ENCODE results near the gene C9. TPM values are rescaled to one million over a fixed set of nuclear protein-coding genes. Genes with fewer than 3 reads are reported as not detected.

The C9 gene
- total RNA-seq, 6 experiments from 2014 or later = 0.07 to 0.17 TPM; not detected in 4

Other genes with a start within 250 kb of the C9 start
- 1 to 10 TPM in 2 of 6 experiments, under 1 TPM in 4; 0.32 to 1.7 (median 0.49) TPM for gene FYB1, start 144.9 kb downstream of the C9 start, total RNA-seq (2021; fragmentation: NEBNext Ultra II Directional; extraction: Animal tissue kit (Norgen Biotek cat#: 25700))
- 100 to 1,000 TPM; 228 to 285 (median 237) TPM for gene DAB2, start 60.5 kb upstream of the C9 start, total RNA-seq (2021; fragmentation: NEBNext Ultra II Directional; extraction: Animal tissue kit (Norgen Biotek cat#: 25700))